ENCODE results near the gene SLC1A3.

DNA sequence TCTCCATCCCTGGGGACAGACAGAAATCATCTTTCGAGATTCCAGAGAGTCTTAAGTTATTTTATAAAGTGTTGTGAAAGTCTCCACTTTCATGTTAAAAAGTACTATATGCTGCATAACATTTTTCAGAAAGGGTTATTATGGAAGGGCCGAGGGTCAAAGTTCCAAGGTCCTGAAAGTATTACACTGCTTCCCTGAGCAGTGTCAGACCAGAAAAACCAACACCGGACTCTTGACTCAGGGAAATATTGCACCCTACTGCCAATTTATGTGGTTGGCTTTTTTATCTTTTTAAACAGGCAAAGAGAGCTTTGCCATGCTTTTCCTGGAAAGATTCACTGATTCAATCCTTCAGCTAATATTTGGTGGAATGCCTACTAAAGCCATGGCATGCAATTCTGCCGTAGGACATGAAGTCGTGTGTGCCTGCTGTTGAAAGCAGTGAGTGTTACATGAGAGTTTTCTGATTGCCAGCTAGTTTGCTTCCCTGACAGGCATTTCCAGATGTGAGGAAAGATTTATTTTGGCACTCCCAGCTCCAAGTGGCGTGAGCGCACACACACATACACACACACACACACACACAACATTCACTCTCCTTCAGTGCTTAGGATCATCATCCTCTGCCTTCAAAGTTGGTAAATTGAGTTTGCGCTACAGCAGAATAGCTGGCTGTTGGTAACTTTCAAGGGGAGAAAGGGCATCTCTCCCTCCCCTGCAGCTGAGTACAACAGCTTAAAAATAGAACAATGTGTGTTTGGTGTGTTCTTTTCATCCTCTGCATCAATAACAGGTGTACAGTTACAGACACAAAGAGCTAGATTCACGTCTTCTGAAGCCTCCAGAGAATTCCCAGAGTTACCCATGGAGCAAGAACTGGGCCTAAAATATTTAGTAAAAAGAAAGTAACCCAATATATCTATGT lies 45.6 kb downstream of the SLC1A3 start:
- TF ChIP-seq, protein P1, sequence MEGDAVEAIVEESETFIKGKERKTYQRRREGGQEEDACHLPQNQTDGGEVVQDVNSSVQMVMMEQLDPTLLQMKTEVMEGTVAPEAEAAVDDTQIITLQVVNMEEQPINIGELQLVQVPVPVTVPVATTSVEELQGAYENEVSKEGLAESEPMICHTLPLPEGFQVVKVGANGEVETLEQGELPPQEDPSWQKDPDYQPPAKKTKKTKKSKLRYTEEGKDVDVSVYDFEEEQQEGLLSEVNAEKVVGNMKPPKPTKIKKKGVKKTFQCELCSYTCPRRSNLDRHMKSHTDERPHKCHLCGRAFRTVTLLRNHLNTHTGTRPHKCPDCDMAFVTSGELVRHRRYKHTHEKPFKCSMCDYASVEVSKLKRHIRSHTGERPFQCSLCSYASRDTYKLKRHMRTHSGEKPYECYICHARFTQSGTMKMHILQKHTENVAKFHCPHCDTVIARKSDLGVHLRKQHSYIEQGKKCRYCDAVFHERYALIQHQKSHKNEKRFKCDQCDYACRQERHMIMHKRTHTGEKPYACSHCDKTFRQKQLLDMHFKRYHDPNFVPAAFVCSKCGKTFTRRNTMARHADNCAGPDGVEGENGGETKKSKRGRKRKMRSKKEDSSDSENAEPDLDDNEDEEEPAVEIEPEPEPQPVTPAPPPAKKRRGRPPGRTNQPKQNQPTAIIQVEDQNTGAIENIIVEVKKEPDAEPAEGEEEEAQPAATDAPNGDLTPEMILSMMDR (IDR thresholded peaks at IDR 0.05; ENCODE audit: insufficient read depth, low read length) = no peak
- no peak for TF ChIP-seq POLR2AphosphoS5 (IDR thresholded peaks at IDR 0.05; ENCODE audit: low read depth)

Measured in HL-60 (cell line).